ENCODE results near the gene PPFIA4. TPM values are rescaled to one million over a fixed set of nuclear protein-coding genes. Genes with fewer than 3 reads are reported as not detected.

PPFIA4 gene
- polyA plus RNA-seq, 1 donor (not counting 4 experiments of a cell fraction or from before 2014, with no cell fraction given) = 2.3 TPM

GRCh38 chr1:203034422-203035110, 8.3 kb downstream of the PPFIA4 start:
- H3K9me3 ChIP-seq (ENCODE audit: control insufficient read depth, low read depth, low read length) = no peaks in the 10 kb centered on the region
- no peak overlapping the region for H3K9ac ChIP-seq (ENCODE audit: control insufficient read depth, extremely low read depth, insufficient read depth, low read length)
- no peak overlapping the region for H3K27ac ChIP-seq (ENCODE audit: control insufficient read depth, insufficient read depth, low read length)
- peaks cover 5% of the 10 kb centered on the region for H3K27me3 ChIP-seq (ENCODE audit: control insufficient read depth, extremely low read depth, insufficient read depth, low read length)
- no peaks in the 10 kb centered on the region for H3K79me2 ChIP-seq (ENCODE audit: control insufficient read depth, insufficient read depth, low read length)
- H3K4me3 ChIP-seq (ENCODE audit: control insufficient read depth in 2 of 3, extremely low read depth in 1 of 3, insufficient read depth in 2 of 3, low read depth in 1 of 3, low read length in 3 of 3) = no peak overlapping the region
- FAIRE-seq (no peak), DNase-seq (ENCODE audit: low read depth, low spot score) (no peak)
- no peak overlapping the region for H2AFZ ChIP-seq (ENCODE audit: control insufficient read depth, low read length)
- dilution Hi-C loops (cut with MboI; ENCODE audit: extremely low pct_ligation_motif_present, low sequenced_read_pairs) = loop anchor here (25.0 kb wide), 1 partner anchor 228 kb away; no protein-coding TSS in a partner anchor
- H3K9me1 ChIP-seq (ENCODE audit: control insufficient read depth, extremely low read depth, insufficient read depth, low read length) = no peaks in the 10 kb centered on the region
- H3K4me1 ChIP-seq (ENCODE audit: control insufficient read depth, extremely low read depth, insufficient read depth, low read length) = peaks cover 18% of the 10 kb centered on the region
- H3K36me3 ChIP-seq (ENCODE audit: control insufficient read depth in 2 of 2, extremely low read depth in 1 of 2, insufficient read depth in 2 of 2, low read length in 2 of 2) = no peaks in the 10 kb centered on the region
- H3K4me2 ChIP-seq (ENCODE audit: control insufficient read depth, extremely low read depth, insufficient read depth, low read depth, low read length) = no peak overlapping the region
- H4K20me1 ChIP-seq (ENCODE audit: control insufficient read depth, extremely low read depth, insufficient read depth, low read length) = peaks cover 2% of the 10 kb centered on the region
- TF ChIP-seq EZH2 (IDR thresholded peaks at IDR 0.05; ENCODE audit: low read length) (no peak), CTCF (optimal IDR thresholded peaks at IDR 0.05 in 1 of 3, IDR thresholded peaks at IDR 0.05 in 1 of 3, conservative IDR thresholded peaks at IDR 0.05 in 1 of 3; ENCODE audit: extremely low read depth in 1 of 3, insufficient read depth in 2 of 3, low read length in 3 of 3) (no peak)

GRCh38 chr1:203035111-203036000, 9.1 kb downstream of the PPFIA4 start:
- H3K9me1 ChIP-seq (ENCODE audit: control insufficient read depth, extremely low read depth, insufficient read depth, low read length) = no peaks in the 10 kb centered on the region
- H3K27ac ChIP-seq (ENCODE audit: control insufficient read depth, insufficient read depth, low read length) = no peak overlapping the region
- H3K9ac ChIP-seq (ENCODE audit: control insufficient read depth, extremely low read depth, insufficient read depth, low read length) = no peak overlapping the region
- dilution Hi-C loops (cut with MboI; ENCODE audit: extremely low pct_ligation_motif_present, low sequenced_read_pairs) = loop anchor here (25.0 kb wide), 1 partner anchor 227 kb away; no protein-coding TSS in a partner anchor
- H3K79me2 ChIP-seq (ENCODE audit: control insufficient read depth, insufficient read depth, low read length) = no peaks in the 10 kb centered on the region
- DNase-seq (ENCODE audit: low read depth, low spot score) (no peak), FAIRE-seq (no peak)
- H3K4me3 ChIP-seq (ENCODE audit: control insufficient read depth in 2 of 3, extremely low read depth in 1 of 3, insufficient read depth in 2 of 3, low read depth in 1 of 3, low read length in 3 of 3) = no peak overlapping the region
- no peaks in the 10 kb centered on the region for H3K9me3 ChIP-seq (ENCODE audit: control insufficient read depth, low read depth, low read length)
- H3K36me3 ChIP-seq (ENCODE audit: control insufficient read depth in 2 of 2, extremely low read depth in 1 of 2, insufficient read depth in 2 of 2, low read length in 2 of 2) = no peaks in the 10 kb centered on the region
- TF ChIP-seq CTCF (optimal IDR thresholded peaks at IDR 0.05 in 1 of 3, IDR thresholded peaks at IDR 0.05 in 1 of 3, conservative IDR thresholded peaks at IDR 0.05 in 1 of 3; ENCODE audit: extremely low read depth in 1 of 3, insufficient read depth in 2 of 3, low read length in 3 of 3) = no peak
- TF ChIP-seq EZH2 (IDR thresholded peaks at IDR 0.05; ENCODE audit: low read length) = no peak
- peaks cover 5% of the 10 kb centered on the region for H3K27me3 ChIP-seq (ENCODE audit: control insufficient read depth, extremely low read depth, insufficient read depth, low read length)
- H3K4me2 ChIP-seq (ENCODE audit: control insufficient read depth, extremely low read depth, insufficient read depth, low read depth, low read length) = no peak overlapping the region
- no peak overlapping the region for H2AFZ ChIP-seq (ENCODE audit: control insufficient read depth, low read length)
- H3K4me1 ChIP-seq (ENCODE audit: control insufficient read depth, extremely low read depth, insufficient read depth, low read length) = peaks cover 23% of the 10 kb centered on the region
- peaks cover 5% of the 10 kb centered on the region for H4K20me1 ChIP-seq (ENCODE audit: control insufficient read depth, extremely low read depth, insufficient read depth, low read length)
